ENCODE results near the gene GRAMD2A.
A peak's percentile ranks its signal among the peaks of the same experiment; 100 is the strongest.

The GRAMD2A gene

DNA sequence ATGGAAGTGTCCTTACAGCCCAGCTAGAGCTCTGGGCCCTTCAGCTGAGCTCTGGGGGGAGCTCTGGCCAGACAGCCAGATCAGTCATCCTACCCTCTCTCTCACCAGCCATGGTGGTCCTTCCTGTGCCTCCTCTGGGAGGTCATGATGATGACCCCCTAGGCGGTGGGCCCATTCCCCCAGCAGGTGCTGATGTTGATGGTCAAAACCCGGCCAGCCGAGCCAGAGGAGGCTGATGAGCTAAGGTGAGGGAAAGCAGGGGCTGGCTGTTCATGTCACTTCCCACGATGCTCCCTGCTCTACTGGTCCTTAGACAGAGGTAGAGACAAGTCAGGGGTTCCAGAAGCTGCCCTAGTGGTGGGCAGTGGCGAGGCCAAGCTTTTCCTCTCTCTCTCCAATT lies 35.0 kb downstream of the GRAMD2A start:
- Histone ChIP-seq H3K27ac (no peak overlapping the region), H3K27me3 (ENCODE audit: insufficient read depth, low read depth, severe bottlenecking) (no peaks in the 10 kb centered on the region), H3K4me3 (ENCODE audit: low read depth, low read length) (no peak overlapping the region), H3K36me3 (no peaks in the 10 kb centered on the region), H3K9me3 (ENCODE audit: severe bottlenecking) (no peaks in the 10 kb centered on the region)
- TF ChIP-seq CTCF (IDR thresholded peaks at IDR 0.05; ENCODE audit: low read depth, low read length), result no peak
- DNase-seq, result no peak

DNA sequence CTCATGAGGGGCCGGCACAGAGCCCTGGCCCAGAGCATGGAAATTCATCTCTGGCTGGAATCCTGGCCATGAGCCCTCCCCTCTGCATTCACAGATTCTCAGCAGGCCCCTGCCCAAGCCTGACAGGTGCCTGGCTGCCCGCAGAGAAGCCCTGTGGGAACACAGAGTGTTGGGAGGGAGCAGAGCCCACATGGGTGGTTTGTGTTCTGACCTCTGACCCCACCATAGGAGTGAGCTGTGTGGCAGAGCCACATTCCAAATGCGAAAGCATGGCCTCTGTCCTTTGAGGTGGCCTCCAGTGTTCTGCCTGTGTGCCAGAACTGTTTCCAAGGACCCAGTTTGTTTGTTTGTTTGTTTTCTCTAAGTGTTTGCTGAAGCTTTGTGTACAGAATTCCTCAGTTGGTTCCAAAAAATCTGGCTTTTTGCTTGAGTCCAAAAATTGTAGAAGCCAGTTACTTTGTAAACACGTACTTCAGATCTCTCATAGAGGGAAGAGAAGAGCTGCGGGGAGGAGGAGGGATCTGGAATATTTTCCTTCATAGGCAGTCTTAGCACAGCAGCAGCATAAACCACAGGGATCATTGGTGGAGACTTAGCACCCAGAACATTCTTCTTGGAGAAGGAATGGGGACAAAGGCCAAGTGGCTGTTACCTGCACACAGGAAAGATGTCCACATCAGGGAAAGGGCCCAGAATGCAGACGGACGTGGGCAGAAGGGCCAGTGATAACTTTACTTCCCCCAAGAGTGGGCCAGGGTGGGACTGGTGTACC lies 36.0 kb downstream of the GRAMD2A start:
- Histone ChIP-seq H3K36me3 (no peaks in the 10 kb centered on the region), H3K4me3 (ENCODE audit: low read depth, low read length) (no peak overlapping the region), H3K27ac (no peak overlapping the region), H3K27me3 (ENCODE audit: insufficient read depth, low read depth, severe bottlenecking) (no peaks in the 10 kb centered on the region), H3K9me3 (ENCODE audit: severe bottlenecking) (no peaks in the 10 kb centered on the region)
- no peak for TF ChIP-seq CTCF (IDR thresholded peaks at IDR 0.05; ENCODE audit: low read depth, low read length)
- no peak for DNase-seq

DNA sequence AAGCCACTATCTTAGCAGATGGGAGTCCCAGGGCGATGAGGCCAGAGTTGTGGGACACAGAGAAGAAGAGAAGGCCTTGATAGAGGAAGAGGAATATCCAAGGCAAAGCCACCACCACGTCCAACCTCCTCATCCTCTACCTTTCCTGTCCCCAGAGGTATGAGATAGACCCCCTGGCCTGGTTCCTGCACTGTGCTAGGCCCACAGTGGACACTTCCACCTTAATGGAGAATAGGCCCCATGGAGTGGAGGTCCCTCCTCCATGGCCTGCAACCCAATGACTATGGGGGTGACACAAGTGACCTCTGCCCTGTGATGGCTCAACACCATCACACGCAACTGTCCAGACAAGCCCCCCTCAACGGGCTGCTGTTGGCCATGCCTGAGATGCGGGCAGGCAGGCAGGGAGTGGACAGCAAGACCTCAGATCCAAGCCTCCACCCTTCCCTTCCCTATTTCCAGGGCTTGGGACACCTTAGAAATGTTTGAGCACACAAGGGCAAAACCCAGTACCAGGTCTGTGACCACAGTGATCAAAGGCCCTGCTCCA lies 36.8 kb downstream of the GRAMD2A start:
- Histone ChIP-seq H3K27me3 (ENCODE audit: insufficient read depth, low read depth, severe bottlenecking) (no peaks in the 10 kb centered on the region), H3K27ac (no peak overlapping the region), H3K4me3 (ENCODE audit: low read depth, low read length) (no peak overlapping the region), H3K36me3 (no peaks in the 10 kb centered on the region), H3K9me3 (ENCODE audit: severe bottlenecking) (no peaks in the 10 kb centered on the region)
- TF ChIP-seq CTCF (IDR thresholded peaks at IDR 0.05; ENCODE audit: low read depth, low read length), result no peak
- DNase-seq, result no peak

DNA sequence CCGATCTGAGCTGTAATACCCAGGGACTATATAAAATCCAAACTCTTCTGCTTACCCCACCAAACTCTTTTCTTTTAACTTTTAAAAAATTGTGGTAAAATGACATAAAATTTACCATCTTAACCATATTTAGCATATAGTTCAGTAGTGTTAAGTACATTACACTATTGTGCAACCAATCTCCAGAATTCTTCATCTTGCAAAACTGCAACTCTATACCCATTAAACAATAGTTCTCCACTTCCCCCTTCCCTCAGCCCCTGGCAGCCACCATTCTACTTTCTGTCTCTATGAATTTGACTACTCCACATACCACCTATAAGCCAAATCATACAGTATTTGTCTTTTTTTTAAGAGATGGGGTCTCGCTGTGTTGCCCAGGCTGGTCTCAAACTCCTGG lies 40.7 kb downstream of the GRAMD2A start:
- no peaks in the 10 kb centered on the region for H3K27me3 ChIP-seq (ENCODE audit: insufficient read depth, low read depth, severe bottlenecking)
- H3K27ac ChIP-seq, result no peak overlapping the region
- no peak for DNase-seq
- TF ChIP-seq CTCF (IDR thresholded peaks at IDR 0.05; ENCODE audit: low read depth, low read length), result no peak
- no peak overlapping the region for H3K4me3 ChIP-seq (ENCODE audit: low read depth, low read length)
- H3K36me3 ChIP-seq, result no peaks in the 10 kb centered on the region
- no peaks in the 10 kb centered on the region for H3K9me3 ChIP-seq (ENCODE audit: severe bottlenecking)

GRCh38 chr15:72155635-72156616 lies 41.7 kb downstream of the GRAMD2A start:
- peak; percentile 93 for TF ChIP-seq CTCF (IDR thresholded peaks at IDR 0.05; ENCODE audit: low read depth, low read length)
- peak; percentile 85 for DNase-seq
- H3K9me3 ChIP-seq (ENCODE audit: severe bottlenecking), result no peaks in the 10 kb centered on the region
- no peak overlapping the region for H3K27ac ChIP-seq
- H3K27me3 ChIP-seq (ENCODE audit: insufficient read depth, low read depth, severe bottlenecking), result no peaks in the 10 kb centered on the region
- no peaks in the 10 kb centered on the region for H3K36me3 ChIP-seq
- peak overlapping the region; percentile 55 for H3K4me3 ChIP-seq (ENCODE audit: low read depth, low read length)

Data from WERI-Rb-1 (cell line).